Breast epithelium (tissue), 3 donors: ENCODE data around the gene UBAC1.

Experiments
- CTCF ChIP-seq, 3 donors: fragments of 450-650 bp; IDR thresholded peaks; one replicate each; pipeline ENCODE4 v1.5.1; 2016 to 2017; ENCODE audit warnings: antibody characterized with exemption in 3 of 3, mild to moderate bottlenecking in 3 of 3, moderate library complexity in 3 of 3
- POLR2A ChIP-seq: fragments of 450-650 bp; IDR thresholded peaks from one replicate; pipeline ENCODE4 v1.6.1; 2016; ENCODE audit warnings: antibody characterized with exemption, mild to moderate bottlenecking, moderate library complexity

DNA sequence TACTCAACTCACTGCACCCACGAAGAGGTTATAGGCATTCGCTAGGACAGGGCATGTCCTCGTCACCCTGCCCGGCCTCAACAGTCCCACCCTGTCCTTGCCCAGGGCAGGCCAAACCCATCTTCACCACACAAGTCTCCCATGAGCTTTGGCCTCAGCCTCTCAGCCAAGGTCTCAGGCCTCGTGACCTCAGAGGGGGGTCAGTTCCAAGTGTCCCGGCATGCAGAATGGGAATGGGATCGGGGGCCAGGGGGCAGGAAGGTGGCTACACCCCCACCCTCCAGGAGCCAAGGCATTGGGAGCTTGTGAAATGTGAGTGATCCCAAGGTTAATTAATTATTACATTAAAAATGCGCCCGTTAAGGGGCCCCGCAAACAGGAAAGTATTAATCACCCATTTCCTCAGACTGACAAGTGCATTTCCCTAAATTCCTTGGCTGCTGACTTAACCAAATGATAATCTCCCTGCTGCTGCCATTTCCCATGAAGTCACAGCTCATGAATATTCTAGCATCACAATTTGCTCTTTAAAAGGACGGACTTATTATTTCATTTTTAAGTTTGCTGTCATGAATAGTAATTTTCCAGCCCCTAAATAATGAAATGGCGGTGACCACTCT, 8.0 kb upstream of the UBAC1 start:
- TF ChIP-seq POLR2A (no peak), CTCF (IDR thresholded peaks at IDR 0.05) (no peak)
